Fibroblast of mammary gland (primary cell): ENCODE results near the gene LHFPL3.

Experiments used
- DNase-seq: peaks from one replicate; pipeline ENCODE4 v3.0.0-alpha.2; 2010; ENCODE audit warnings: low read depth
- H3K4me3 ChIP-seq: 2 replicates; pipeline ENCODE4 v1.5.1; 2011; ENCODE audit warnings: low read depth, mild to moderate bottlenecking, low read length, moderate library complexity; ENCODE audit not compliant: control insufficient read depth
- TF ChIP-seq, protein P1 (sequence below): conservative IDR thresholded peaks from 2 replicates; pipeline ENCODE4 v1.5.1; 2011; ENCODE audit warnings: low read depth, low read length, inconsistent platforms; ENCODE audit not compliant: control insufficient read depth, insufficient read depth

LHFPL3 gene

DNA sequence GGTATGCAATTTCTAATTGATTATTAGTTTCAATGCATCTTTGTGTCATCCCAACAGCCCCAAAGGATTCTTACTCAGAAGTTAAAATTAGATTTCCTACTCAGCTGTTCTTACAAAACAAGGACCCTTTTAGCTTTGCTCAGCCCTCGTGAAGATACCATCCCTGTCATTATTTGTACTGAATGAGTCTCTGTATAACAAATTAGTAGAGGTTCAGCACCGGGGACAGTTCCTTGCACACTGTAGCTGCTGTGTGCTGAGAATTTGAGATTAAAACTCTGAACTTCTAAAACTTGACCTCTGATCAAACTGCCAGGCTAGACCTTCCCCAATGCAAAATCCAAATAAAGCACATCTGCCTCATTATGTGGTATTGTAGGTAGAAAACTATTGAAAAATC lies 299.1 kb downstream of the LHFPL3 start:
- TF ChIP-seq, protein P1, sequence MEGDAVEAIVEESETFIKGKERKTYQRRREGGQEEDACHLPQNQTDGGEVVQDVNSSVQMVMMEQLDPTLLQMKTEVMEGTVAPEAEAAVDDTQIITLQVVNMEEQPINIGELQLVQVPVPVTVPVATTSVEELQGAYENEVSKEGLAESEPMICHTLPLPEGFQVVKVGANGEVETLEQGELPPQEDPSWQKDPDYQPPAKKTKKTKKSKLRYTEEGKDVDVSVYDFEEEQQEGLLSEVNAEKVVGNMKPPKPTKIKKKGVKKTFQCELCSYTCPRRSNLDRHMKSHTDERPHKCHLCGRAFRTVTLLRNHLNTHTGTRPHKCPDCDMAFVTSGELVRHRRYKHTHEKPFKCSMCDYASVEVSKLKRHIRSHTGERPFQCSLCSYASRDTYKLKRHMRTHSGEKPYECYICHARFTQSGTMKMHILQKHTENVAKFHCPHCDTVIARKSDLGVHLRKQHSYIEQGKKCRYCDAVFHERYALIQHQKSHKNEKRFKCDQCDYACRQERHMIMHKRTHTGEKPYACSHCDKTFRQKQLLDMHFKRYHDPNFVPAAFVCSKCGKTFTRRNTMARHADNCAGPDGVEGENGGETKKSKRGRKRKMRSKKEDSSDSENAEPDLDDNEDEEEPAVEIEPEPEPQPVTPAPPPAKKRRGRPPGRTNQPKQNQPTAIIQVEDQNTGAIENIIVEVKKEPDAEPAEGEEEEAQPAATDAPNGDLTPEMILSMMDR: no peak
- H3K4me3 ChIP-seq: no peak overlapping the region
- peak; percentile 28 for DNase-seq

DNA sequence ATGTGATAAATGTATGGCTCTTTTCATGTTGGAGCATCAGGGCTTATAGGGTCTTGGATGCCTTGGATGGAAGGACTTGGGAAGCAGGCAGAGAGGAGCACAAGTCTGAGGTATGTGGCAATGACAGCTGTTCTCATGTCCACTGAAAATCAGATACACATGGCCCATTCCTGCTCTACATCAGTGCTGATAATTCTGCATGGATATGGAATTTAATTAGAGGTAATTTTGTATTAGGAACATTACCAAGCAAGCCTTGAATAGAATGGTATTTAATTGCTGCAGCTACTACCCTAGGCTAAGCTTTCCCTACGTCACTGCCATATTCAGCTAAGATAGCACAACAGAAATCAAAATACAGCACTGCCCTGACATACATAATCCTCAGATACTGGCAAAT lies 299.6 kb downstream of the LHFPL3 start:
- DNase-seq: no peak
- no peak overlapping the region for H3K4me3 ChIP-seq
- TF ChIP-seq, protein P1: no peak

DNA sequence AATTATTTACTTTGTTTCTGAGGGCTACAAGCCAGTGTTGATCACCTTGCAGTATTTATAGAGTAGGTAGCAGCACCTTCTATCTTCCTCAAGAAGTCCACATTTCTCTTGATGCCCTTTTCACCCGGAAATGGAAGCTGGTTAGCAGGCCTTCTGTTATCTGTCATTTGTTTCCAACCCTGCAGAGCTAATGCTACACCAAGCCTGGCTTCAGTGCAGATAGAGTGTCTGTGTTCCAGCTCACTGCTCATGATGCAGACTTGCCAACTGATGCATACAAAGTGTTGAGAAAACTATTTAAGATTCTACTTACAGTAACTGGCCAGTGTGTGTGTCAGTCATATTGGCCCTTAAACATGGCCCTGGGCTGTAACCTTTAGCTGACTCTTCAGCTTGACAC lies 301.0 kb downstream of the LHFPL3 start:
- TF ChIP-seq, protein P1: no peak
- no peak for DNase-seq
- H3K4me3 ChIP-seq: no peak overlapping the region

DNA sequence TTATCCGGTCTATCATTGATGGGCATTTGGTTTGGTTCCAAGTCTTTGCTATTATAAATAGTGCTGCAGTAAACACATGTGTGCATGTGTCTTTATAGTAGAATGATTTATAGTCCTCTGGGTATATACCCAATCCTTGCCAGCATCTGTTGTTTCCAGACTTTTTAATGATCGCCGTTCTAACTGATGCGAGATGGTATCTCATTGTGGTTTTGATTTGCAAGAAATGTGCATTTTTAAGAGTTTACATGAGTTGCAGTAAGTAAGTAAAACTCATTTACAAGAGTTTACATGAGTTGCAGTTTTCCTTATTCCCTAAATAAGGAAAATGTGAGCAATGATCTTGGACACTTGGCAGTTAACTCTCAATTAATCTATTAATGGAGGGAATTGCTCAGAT lies 312.1 kb downstream of the LHFPL3 start:
- TF ChIP-seq, protein P1: no peak
- DNase-seq: no peak
- H3K4me3 ChIP-seq: no peak overlapping the region

DNA sequence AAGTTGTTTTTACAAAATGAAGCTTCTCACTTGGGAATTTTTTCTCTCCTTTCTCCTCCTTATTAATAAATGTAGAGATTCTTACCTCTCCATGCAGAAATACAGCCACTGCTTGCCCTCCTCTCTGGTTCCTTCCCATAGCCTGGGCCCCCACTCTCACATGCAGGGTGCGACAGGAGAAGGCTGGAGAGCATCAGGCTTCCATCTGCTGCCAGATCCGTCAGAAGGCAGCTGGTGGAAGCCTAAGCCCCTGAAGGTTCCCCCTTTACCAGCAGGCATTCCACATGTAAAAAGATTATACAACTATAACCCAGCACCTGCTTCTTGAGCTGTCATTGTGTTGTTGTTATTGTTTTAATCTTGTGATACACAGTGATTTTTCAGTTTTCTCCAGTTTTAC lies 314.2 kb downstream of the LHFPL3 start:
- no peak overlapping the region for H3K4me3 ChIP-seq
- DNase-seq: no peak
- TF ChIP-seq, protein P1: no peak

DNA sequence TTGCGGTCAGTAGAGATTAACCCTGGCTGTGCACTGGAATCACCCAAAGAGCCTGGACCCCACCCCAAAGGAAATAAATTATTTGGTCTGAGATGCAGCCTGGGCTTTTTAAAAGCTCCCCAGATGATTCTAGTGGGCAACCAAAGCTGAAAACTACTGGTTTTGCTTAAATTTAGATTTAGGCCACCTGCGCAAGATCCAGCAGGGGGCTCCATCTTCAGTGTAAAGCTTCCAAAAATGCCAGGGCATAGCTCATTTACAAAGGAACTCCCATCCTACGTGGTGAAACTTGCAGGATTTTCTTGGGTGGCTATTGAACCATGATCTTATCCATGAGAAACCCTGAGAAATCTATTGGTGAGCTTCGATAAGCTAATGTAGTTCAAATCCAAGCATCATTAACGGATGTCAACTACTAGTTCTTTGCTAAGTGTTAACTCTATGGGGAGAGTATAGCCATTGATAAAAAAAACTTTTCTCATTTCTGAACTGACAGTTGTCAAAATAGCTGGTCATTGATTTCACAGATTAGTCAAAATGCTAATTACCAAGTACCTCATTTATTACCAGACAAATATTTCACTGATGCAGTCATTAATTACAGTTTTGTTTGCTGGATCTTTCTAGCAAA lies 315.3 kb downstream of the LHFPL3 start:
- no peak overlapping the region for H3K4me3 ChIP-seq
- peak; percentile 18 for DNase-seq
- TF ChIP-seq, protein P1: peak; percentile 58

DNA sequence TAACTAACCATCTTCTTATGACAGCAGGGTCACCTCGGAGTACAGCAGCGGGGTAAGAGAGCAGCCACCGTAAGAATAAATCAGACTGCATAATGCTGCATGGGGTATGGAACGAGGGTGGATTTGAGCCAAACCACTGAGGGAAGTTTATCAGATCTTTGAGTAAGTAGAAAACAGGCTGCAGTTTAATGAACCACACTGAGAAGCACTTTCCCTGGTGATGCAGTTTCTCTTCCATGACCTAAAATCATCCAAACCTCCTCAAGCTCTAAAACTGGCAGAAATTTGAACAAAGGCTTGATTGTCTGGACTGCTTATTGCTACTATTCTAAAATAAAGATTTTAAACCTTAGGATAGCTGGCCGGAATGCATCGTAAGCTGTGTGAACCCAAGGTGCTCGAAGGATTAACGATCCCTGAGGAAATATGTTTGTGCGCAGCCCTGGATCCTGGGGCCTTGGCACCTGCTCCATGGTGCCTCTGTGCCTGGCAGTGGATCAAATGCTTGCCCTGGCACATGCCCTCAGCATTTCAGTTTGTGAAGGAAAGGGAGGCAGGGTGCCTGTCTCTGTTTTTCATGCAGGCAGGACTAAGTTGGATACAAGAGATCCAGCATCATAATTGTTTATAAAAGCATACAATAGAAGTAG lies 322.7 kb downstream of the LHFPL3 start:
- DNase-seq: no peak
- TF ChIP-seq, protein P1: no peak
- H3K4me3 ChIP-seq: no peak overlapping the region
